Measurements from ENCODE around the gene MRLN. TPM values are rescaled to one million over a fixed set of nuclear protein-coding genes. Genes with fewer than 3 reads are reported as not detected.

The MRLN gene
- total and polyA plus RNA-seq, 2 of the 8 experiments (the other 6 are each of a cell fraction or from before 2014, with no cell fraction given): 0.21 TPM; not detected in 1

GRCh38 chr10:59702347-59702746, 50.9 kb downstream of the MRLN start:
- H4K91ac ChIP-seq (replicated peaks; ENCODE audit: insufficient read length, low read length): no peak overlapping the region
- WGBS, 2 experiments (ENCODE audit: extremely low coverage in 1 of 2, insufficient coverage in 1 of 2, insufficient read length in 1 of 2, insufficient replicate concordance in 2 of 2, low coverage in 1 of 2, low lambda C conversion rate in 2 of 2, missing lambda C conversion rate in 1 of 2): 84% methylated on average over 4 of the region's 4 CpGs; no CpG with 5 or more reads in 1 of the 2 experiments
- H3K4me1 ChIP-seq (replicated peaks in 1 of 4; ENCODE audit: control insufficient read depth in 3 of 4, insufficient read depth in 4 of 4, low read length in 3 of 4): peaks cover 0 to 4% (median 1%) of the 10 kb centered on the region in 4 experiments; a peak in 2 of 7 replicates
- no peak overlapping the region for H3K9ac ChIP-seq (replicated peaks in 1 of 4; ENCODE audit: extremely low read depth in 1 of 4, low read depth in 3 of 4, low read length in 3 of 4)
- H4K20me1 ChIP-seq (replicated peaks in 1 of 2; ENCODE audit: control insufficient read depth in 1 of 2, insufficient read depth in 2 of 2, low read length in 2 of 2): no peaks in the 10 kb centered on the region
- H2BK15ac ChIP-seq (ENCODE audit: low read length): no peak overlapping the region
- no peak overlapping the region for H3K14ac ChIP-seq (ENCODE audit: insufficient read length)
- H3K27me3 ChIP-seq (replicated peaks in 1 of 4; ENCODE audit: control insufficient read depth in 3 of 4, extremely low read depth in 1 of 4, insufficient read depth in 3 of 4, low read length in 3 of 4): no peaks in the 10 kb centered on the region
- no peak overlapping the region for H4K5ac ChIP-seq (ENCODE audit: insufficient read length, low read depth, low read length)
- CTCF ChIA-PET (ENCODE audit: partially characterized antibody): interaction anchor here (0.6 to 5.3 kb wide), 16 partner anchors 10 to 301 kb away, joined by 3 to 77 read pairs (median 4); no protein-coding TSS in a partner anchor
- H3K4me2 ChIP-seq (ENCODE audit: insufficient read depth in 1 of 2, low read depth in 2 of 2, low read length in 2 of 2): no peak overlapping the region
- no peak overlapping the region for H2AK5ac ChIP-seq (ENCODE audit: low read depth, low read length)
- no peak overlapping the region for H3K4me3 ChIP-seq (ENCODE audit: extremely low read depth in 1 of 4, insufficient read depth in 2 of 4, low read depth in 3 of 4, low read length in 4 of 4)
- POLR2A ChIA-PET (ENCODE audit: partially characterized antibody): interaction anchor here (1.3 to 3.3 kb wide), 3 partner anchors 9 to 52 kb away, joined by 3 to 27 read pairs (median 3); partner anchors contain the start of gene SLC16A9
- no peak overlapping the region for H2BK20ac ChIP-seq (ENCODE audit: low read length)
- no peak overlapping the region for H4K8ac ChIP-seq (ENCODE audit: extremely low read depth, insufficient read depth, low read length)
- no peak overlapping the region for H3K4ac ChIP-seq (replicated peaks; ENCODE audit: insufficient read length, low read depth, low read length)
- no peak overlapping the region for H3K27ac ChIP-seq (ENCODE audit: low read depth, low read length)
- H3K56ac ChIP-seq (replicated peaks; ENCODE audit: insufficient read length, low read depth, low read length): no peak overlapping the region
- H3K36me3 ChIP-seq (ENCODE audit: control insufficient read depth in 2 of 4, insufficient read depth in 4 of 4, low read length in 3 of 4): peaks cover 0 to 2% (median 2%) of the 10 kb centered on the region in 4 experiments; a peak in 1 of 8 replicates
- H2BK12ac ChIP-seq (ENCODE audit: low read depth, low read length): no peak overlapping the region
- H3K9me3 ChIP-seq (ENCODE audit: insufficient read depth in 2 of 2, low read depth in 1 of 2, low read length in 1 of 2): no peaks in the 10 kb centered on the region
- peaks cover 0 to 18% of the 10 kb centered on the region in 2 experiments; a peak in 2 of 4 replicates for H3K79me2 ChIP-seq (ENCODE audit: control insufficient read depth in 1 of 2, insufficient read depth in 2 of 2, low read length in 2 of 2)
- H2BK120ac ChIP-seq (replicated peaks; ENCODE audit: low read depth, low read length): no peak overlapping the region
- DNase-seq (ENCODE audit: low read depth in 1 of 2, low spot score in 2 of 2) (no peak), FAIRE-seq (no peak)
- H2AFZ ChIP-seq (ENCODE audit: low read length): no peak overlapping the region
- H2BK5ac ChIP-seq (ENCODE audit: low read depth, low read length): no peak overlapping the region
- H3K18ac ChIP-seq (ENCODE audit: extremely low read depth, low read length): no peak overlapping the region
- no peaks in the 10 kb centered on the region for H3K23me2 ChIP-seq (ENCODE audit: low read depth, low read length)
- H3K79me1 ChIP-seq (ENCODE audit: low read depth, low read length): no peaks in the 10 kb centered on the region; the same call in 1 of the 2 replicates
- no peak overlapping the region for H3K23ac ChIP-seq (ENCODE audit: insufficient read length)
- TF ChIP-seq GTF2F1 (IDR thresholded peaks at IDR 0.05; ENCODE audit: borderline replicate concordance, low read depth, low read length) (no peak), RNF2 (IDR thresholded peaks at IDR 0.05; ENCODE audit: borderline replicate concordance, low read depth, low read length, missing control alignments, poor library complexity, severe bottlenecking) (no peak), TBP (IDR thresholded peaks at IDR 0.05; ENCODE audit: low read depth, low read length) (no peak), SP4 (IDR thresholded peaks at IDR 0.05; ENCODE audit: low read length) (no peak), USF2 (IDR thresholded peaks at IDR 0.05; ENCODE audit: low read length) (no peak), CTCF (IDR thresholded peaks at IDR 0.05; ENCODE audit: control extremely low read depth in 1 of 3, insufficient read depth in 1 of 3, low read depth in 1 of 3, low read length in 3 of 3) (no peak), BRCA1 (IDR thresholded peaks at IDR 0.05; ENCODE audit: low read depth, low read length) (no peak), SRF (IDR thresholded peaks at IDR 0.05; ENCODE audit: low read depth, low read length) (no peak), SP2 (IDR thresholded peaks at IDR 0.05; ENCODE audit: low read length) (no peak), GABPA (IDR thresholded peaks at IDR 0.05; ENCODE audit: borderline replicate concordance, insufficient read depth, low read length) (no peak)

Measured in H1 (cell line).